Right lobe of liver (tissue), 6 donors: ENCODE data around the gene SCP2D1. TPM values are rescaled to one million over a fixed set of nuclear protein-coding genes. Genes with fewer than 3 reads are reported as not detected.
"Not testable (repeated sequence)": the region's sequence is repeated elsewhere in the genome, so short reads cannot be mapped to it uniquely, and the experiment has no call there.

Experiments
- ATAC-seq, 4 donors: fragments of 200-7000 bp; cut with Tn5 transposase; one replicate each; pipeline ENCODE4 v1.9.1; 2020; ENCODE audit warnings: mild to moderate bottlenecking in 4 of 4, moderate library complexity in 4 of 4
- DNase-seq, 3 donors: peaks; one replicate each; pipeline ENCODE4 v3.0.0-alpha.2; 2020
- H3K27ac ChIP-seq, 3 donors: fragments of 200-600 bp; one replicate each; pipeline ENCODE4 v1.8.0; 2022
- H3K27me3 ChIP-seq, 2 donors: fragments of 200-600 bp; one replicate each; pipeline ENCODE4 v1.8.0; 2022
- H3K36me3 ChIP-seq, 4 donors: fragments of 200-600 bp; sonication (generic) in 1 of 4; one replicate each; pipeline versions ENCODE4 v1.5.1 to v1.8.0; 2017 to 2022; ENCODE audit warnings: control low read depth in 1 of 4
- H3K4me1 ChIP-seq, 4 donors: fragments of 200-600 bp; sonication (generic) in 1 of 4; one replicate each; pipeline versions ENCODE4 v1.5.1 to v1.8.0; 2017 to 2022; ENCODE audit warnings: control low read depth in 1 of 4
- H3K4me3 ChIP-seq, 3 donors: fragments of 200-600 bp; one replicate each; pipeline ENCODE4 v1.8.0; 2022
- H3K9me3 ChIP-seq, 4 donors: fragments of 200-600 bp; sonication (generic) in 1 of 4; one replicate each; pipeline versions ENCODE4 v1.5.1 to v1.8.0; 2017 to 2022; ENCODE audit warnings: control low read depth in 1 of 4
- POLR2A ChIP-seq: fragments of 450-650 bp; IDR thresholded peaks from one replicate; pipeline ENCODE4 v1.6.1; 2017; ENCODE audit warnings: antibody characterized with exemption, mild to moderate bottlenecking
- WGBS: methylation state at CpG from one replicate; pipeline ENCODE4 v1.1.6; 2018; ENCODE audit warnings: low coverage, low lambda C conversion rate; ENCODE audit not compliant: insufficient coverage; ENCODE audit errors: missing lambda C conversion rate; 5-methylcytosine and 5-hydroxymethylcytosine counted together
- intact Hi-C, 2 donors: fragments of 100-400 bp; cut with DNase I; formaldehyde crosslinking; loops; one replicate each; pipeline versions ENCODE4 v1.11.2 to v1.14.1; 2022
- total RNA-seq, 6 experiments: library from RNA; depleted of rRNA in 2 of 6; stranded (reverse); fragments of >200 nt in 2 of 6; fragmentation: NEBNext Ultra II Directional in 3 of 6; extraction: Animal tissue kit (Norgen Biotek cat#: 25700) in 3 of 6; gene quantifications; one replicate each; pipeline versions ENCODE4 v1.1.0 to v1.2.4, GENCODE V29; 2016 to 2023
- TF ChIP-seq, protein P1 (sequence below), 4 donors: fragments of 200-600 bp in 3 of 4; fragments of 450-650 bp in 1 of 4; IDR thresholded peaks; one replicate each; pipeline versions ENCODE4 v1.5.1 to v1.8.0; 2016 to 2022; ENCODE audit warnings: antibody characterized with exemption in 4 of 4, mild to moderate bottlenecking in 2 of 4
- donor health status: DM: no; HTN: yes; CAD: no.
- donor health status: DM: no; HTN: no; CAD: no.
- donor health status: DM: no; HTN: no; CAD: no.
- donor health status: DM: no; HTN: yes; CAD: no.
- donor health status: DM: no; HTN: yes; CAD: no.

The SCP2D1 gene
- total RNA-seq, 6 experiments from 2014 or later: not detected

DNA sequence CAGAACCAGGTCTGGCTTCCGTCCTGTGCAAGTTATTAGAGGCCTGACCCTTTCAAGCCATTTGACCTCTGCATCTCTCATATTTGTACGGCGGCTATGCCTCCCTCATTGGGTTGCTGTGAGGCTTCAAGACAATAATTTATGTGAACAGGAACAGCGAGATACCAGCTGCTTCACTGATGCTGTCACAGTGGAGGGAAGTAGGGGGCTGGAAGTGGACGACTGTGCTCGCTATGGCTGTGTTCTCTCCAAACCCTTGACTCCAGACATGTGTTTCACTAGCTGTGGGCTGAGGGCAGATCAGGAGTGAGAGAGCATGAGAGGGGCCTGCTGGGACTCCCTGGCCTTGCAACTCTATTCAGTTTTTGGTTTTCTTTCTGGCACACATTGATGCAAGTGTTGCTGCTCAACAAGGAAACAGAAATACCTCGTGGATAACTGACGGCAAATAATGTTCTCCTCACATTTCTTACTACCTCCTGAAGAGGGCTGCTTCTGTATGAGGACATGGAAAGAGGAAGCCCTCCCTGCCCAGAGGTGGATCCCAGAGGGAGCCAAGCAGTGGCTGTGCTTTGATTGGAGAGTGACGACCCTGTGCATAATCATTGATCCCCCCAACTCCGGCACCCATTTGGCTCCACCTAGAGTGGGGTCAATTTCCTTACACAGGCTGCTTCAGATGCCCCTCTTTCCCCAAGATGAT lies 34.7 kb upstream of the SCP2D1 start:
- WGBS: 51% methylated on average over 8 of the region's 10 CpGs
- intact Hi-C loops: no loop called here
- ATAC-seq (no peak), DNase-seq (no peak)
- Histone ChIP-seq H3K9me3 (no peaks in the 10 kb centered on the region), H3K4me1 (no peaks in the 10 kb centered on the region), H3K36me3 (no peaks in the 10 kb centered on the region), H3K4me3 (no peak overlapping the region), H3K27ac (no peak overlapping the region), H3K27me3 (no peaks in the 10 kb centered on the region)
- TF ChIP-seq, protein P1, sequence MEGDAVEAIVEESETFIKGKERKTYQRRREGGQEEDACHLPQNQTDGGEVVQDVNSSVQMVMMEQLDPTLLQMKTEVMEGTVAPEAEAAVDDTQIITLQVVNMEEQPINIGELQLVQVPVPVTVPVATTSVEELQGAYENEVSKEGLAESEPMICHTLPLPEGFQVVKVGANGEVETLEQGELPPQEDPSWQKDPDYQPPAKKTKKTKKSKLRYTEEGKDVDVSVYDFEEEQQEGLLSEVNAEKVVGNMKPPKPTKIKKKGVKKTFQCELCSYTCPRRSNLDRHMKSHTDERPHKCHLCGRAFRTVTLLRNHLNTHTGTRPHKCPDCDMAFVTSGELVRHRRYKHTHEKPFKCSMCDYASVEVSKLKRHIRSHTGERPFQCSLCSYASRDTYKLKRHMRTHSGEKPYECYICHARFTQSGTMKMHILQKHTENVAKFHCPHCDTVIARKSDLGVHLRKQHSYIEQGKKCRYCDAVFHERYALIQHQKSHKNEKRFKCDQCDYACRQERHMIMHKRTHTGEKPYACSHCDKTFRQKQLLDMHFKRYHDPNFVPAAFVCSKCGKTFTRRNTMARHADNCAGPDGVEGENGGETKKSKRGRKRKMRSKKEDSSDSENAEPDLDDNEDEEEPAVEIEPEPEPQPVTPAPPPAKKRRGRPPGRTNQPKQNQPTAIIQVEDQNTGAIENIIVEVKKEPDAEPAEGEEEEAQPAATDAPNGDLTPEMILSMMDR (IDR thresholded peaks at IDR 0.05): no peak
- no peak for TF ChIP-seq POLR2A

DNA sequence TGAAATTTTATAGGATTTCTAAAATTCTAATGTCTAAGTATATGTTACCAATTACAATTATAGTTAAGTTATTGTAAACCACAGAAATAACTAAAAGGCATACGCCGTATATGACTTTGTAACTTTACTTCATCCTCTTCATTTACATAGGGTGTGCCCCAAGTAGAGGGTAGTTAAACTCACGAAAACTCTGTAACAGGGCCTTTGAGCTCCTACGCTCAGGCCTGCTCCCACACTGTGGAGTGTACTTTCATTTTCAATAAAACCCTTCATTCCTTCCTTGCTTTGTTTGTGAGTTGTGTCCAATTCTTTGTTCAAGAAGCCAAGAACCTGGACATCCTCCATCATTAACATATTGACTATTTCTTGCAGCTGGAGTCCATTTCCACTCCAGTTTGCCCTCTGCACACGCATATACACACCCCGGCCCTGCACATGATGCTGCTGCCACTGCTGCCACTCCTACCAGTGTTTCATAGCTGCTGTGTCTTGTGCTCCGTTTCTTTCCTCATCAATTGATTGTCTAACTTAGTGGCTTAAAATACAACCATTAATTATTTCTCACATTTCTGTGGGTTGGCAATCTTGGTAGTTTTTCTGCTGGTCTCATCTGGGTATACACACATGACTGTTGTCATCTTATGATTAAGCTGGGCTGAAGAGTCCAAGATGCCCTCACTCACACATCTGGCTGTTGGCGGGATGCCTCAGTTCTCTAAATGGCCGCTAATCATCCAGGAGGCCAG lies 33.0 kb upstream of the SCP2D1 start:
- intact Hi-C loops: no loop called here
- H3K27me3 ChIP-seq: no peaks in the 10 kb centered on the region
- H3K9me3 ChIP-seq: no peaks in the 10 kb centered on the region
- WGBS: 69% methylated on average over 9 of the region's 9 CpGs
- no peak overlapping the region for H3K4me3 ChIP-seq
- no peak overlapping the region for H3K27ac ChIP-seq
- TF ChIP-seq, protein P1 (IDR thresholded peaks at IDR 0.05): no peak
- TF ChIP-seq POLR2A: no peak
- H3K36me3 ChIP-seq: no peaks in the 10 kb centered on the region
- DNase-seq: no peak
- no peaks in the 10 kb centered on the region for H3K4me1 ChIP-seq
- ATAC-seq: no peak

DNA sequence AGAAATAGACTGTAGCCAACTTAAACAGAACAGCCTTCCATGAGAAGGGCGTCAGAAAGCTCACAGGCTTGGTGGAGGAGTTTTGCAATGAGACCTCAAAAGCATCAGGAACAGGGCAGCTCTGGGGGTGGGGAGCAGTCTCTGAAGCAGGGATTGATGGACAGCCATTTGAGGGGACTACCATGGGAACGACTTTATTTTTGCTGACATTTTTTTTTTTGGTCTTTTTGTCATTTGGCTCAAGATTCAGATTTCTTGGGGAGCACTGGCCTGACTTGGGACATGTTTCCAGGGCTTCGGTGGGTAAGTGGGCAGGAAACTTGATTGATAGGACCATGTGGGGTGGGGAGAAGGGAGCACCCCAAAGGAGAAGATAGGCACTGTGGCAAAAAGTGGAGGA lies 32.1 kb upstream of the SCP2D1 start:
- DNase-seq (no peak), ATAC-seq (no peak)
- no peaks in the 10 kb centered on the region for H3K27me3 ChIP-seq
- no peak overlapping the region for H3K4me3 ChIP-seq
- 58% methylated on average over 3 of the region's 3 CpGs for WGBS
- TF ChIP-seq, protein P1 (IDR thresholded peaks at IDR 0.05): no peak
- TF ChIP-seq POLR2A: no peak
- H3K9me3 ChIP-seq: no peaks in the 10 kb centered on the region
- H3K4me1 ChIP-seq: no peaks in the 10 kb centered on the region
- intact Hi-C loops: no loop called here
- no peak overlapping the region for H3K27ac ChIP-seq
- H3K36me3 ChIP-seq: no peaks in the 10 kb centered on the region

DNA sequence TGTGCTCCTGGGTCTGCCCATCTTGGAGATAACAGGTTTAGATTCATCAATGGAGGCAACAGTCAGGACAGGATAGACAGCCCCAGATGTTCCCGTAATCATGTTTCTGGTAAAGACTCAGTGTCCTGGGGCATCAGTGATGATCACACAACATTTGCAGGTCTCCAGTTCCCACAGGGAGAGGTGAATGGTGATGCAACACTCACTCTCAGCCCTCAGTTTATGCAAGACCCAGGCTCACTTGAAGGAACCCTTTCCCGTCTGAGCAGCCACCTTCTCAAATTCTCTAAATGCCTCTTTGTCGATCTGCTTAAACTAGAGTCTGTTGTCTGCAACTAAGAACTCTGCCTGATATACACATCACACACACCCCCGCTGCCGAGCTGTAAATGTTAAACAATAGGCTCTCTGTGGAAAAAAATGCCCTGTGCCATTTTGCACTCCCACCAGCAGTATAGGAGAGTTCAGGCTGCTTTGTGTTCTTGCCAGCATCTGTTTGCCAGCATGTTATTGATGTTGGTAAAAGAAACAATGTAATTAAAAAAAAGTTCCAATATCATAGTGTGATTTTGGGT lies 30.1 kb upstream of the SCP2D1 start:
- DNase-seq (no peak), ATAC-seq (no peak)
- Histone ChIP-seq H3K9me3 (no peaks in the 10 kb centered on the region), H3K4me3 (no peak overlapping the region), H3K27me3 (no peaks in the 10 kb centered on the region), H3K36me3 (no peaks in the 10 kb centered on the region), H3K27ac (no peak overlapping the region), H3K4me1 (no peaks in the 10 kb centered on the region)
- WGBS: 53% methylated on average over 5 of the region's 5 CpGs
- TF ChIP-seq, protein P1 (IDR thresholded peaks at IDR 0.05): no peak
- no peak for TF ChIP-seq POLR2A
- intact Hi-C loops: no loop called here

DNA sequence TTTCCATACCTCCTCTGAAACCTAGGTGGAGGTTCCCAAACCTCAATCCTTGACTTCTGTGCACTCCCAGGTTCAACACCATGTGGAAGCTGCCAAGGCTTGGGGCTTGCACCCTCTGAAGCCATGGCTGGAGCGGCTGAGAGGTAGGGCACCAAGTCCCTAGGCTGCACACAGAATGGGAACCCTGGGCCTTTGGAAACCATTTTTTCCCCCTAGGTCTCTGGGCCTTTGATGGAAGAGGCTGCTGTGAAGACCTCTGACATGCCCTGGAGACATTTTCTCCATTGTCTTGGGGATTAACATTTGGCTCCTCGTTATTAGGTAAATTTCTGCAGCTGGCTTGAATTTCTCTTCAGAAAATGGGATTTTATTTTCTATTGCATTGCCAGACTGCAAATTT lies 26.5 kb upstream of the SCP2D1 start:
- H3K27ac ChIP-seq, H3K9me3 ChIP-seq, H3K36me3 ChIP-seq, H3K4me1 ChIP-seq, DNase-seq, H3K4me3 ChIP-seq, H3K27me3 ChIP-seq, ATAC-seq, intact Hi-C loops: not testable (repeated sequence)
- WGBS: 64% methylated on average over 1 of the region's 2 CpGs
